HG03571 (cell line): ENCODE results near the gene SULT1C4.

Experiments
- ATAC-seq: cut with Tn5 transposase; IDR thresholded peaks from one replicate; pipeline ENCODE4 v1.9.1; 2021; ENCODE audit not compliant: unreplicated experiment

The SULT1C4 gene

DNA sequence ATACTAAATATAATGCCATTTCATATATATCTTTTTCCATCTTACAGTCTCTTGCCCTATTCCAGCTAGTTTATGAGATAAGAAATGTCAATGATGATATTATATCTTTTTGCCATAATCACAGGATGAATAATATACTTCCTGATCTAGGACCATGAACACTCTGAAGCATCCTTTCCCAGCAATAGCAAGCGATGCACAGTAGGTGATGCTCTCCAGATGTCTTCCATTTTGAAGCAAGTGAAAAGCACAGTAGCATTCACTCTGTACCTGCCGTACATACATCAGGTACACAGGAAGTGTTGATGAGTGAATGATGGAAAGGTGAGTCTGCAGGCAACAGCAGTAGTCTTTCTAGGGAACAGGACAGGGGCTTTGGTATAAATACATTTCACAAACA, 8.6 kb upstream of the SULT1C4 start:
- ATAC-seq = no peak

- ATAC-seq = no peak
Observed at GRCh38 chr2:108370080-108370479, 7.7 kb upstream of the SULT1C4 start.

DNA sequence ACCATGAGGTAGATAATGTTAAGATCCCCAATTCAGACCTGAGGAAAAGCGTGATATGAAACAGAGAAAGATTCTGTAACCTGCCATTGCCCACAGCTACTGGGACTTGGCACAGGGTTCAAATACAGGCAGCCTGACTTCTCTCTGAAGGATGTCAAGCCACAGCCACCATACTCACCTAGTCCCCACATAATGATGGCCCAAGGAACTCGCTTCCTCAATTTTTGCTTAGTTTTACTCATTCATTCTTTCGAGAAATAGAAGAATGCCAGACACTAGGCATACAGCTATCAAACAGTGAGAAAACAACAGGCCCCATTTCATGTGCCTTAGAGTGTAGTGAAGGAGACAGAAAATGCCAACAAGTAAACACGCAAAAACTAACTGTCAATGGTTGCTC, 980 bp upstream of the SULT1C4 start:
- ATAC-seq = no peak

DNA sequence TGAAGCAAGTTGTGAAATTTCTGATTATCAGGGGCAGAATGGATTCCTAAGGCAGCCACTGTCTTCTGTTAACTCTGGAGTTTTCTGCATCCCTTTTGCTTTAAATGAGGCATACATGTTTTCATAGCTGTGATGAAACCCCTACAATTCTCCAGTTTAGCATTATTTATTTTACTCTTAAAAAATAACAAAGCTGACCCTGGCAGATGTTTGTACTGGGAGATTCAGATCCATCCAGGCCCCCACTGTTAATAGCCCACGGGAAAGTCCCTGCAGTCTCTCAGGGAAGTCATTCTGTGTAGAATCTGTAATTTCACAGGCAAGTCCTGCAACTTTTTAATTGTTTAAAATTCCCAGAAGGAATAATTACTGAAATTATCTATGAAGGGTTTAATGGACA, 353 bp upstream of the SULT1C4 start:
- ATAC-seq = no peak

GRCh38 chr2:108378851-108379250, 1.1 kb downstream of the SULT1C4 start:
- no peak for ATAC-seq

DNA sequence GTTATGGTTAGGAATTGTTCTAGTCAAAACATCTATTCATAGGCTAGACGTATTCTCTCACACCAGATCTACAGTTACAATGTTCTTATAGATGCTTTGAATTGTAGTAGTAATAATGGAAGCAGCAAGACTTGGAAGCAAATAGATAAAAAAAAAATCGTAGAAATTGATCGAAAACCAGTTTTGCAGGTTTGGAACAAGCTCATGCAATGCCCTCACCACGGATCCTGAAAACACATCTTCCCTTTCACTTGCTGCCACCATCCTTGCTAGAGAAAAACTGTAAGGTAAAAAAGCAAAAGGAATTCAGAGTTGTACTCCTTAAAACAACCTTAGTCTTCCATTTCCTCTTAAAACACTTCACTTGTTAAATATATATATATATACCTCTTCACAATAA, 4.4 kb downstream of the SULT1C4 start:
- ATAC-seq = no peak

- no peak for ATAC-seq
Observed at GRCh38 chr2:108383146-108383830, 5.5 kb downstream of the SULT1C4 start.

DNA sequence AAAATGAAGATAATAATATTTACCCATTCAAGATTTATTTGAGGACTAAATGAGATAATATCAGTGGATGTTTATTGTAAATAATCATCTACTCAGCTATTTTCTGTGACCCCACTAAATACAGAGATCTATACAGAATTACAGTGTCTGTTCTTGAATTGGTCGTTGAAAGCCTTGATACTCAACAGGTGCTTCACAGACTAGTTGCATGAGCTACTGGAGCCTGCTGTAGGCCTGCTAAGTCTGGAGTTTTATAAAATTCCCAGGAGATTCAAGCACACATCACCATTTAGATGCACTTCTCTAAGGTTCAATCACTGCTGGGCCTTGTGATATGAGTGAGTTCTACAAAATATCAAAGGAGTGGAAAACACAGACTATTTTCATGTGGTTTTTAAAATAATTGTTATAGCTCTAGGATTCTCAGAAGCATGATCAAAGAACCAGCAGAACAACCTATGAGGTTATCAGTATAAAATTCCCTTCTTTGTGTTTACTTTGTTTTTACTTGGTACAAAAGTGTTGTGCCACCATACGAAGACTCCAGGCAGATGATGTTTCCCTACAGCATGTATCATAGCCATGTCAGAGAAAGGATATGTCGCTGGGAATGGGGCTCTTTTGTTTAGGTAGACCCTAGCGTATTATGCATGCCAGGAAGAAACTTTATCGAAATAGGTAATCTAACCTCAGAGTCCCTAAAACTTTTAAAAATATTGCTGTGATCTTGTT, 7.1 kb downstream of the SULT1C4 start:
- ATAC-seq = no peak

GRCh38 chr2:108385411-108386071, 7.8 kb downstream of the SULT1C4 start:
- ATAC-seq = peak; percentile 89

GRCh38 chr2:108388045-108388444, 10.3 kb downstream of the SULT1C4 start:
- no peak for ATAC-seq

DNA sequence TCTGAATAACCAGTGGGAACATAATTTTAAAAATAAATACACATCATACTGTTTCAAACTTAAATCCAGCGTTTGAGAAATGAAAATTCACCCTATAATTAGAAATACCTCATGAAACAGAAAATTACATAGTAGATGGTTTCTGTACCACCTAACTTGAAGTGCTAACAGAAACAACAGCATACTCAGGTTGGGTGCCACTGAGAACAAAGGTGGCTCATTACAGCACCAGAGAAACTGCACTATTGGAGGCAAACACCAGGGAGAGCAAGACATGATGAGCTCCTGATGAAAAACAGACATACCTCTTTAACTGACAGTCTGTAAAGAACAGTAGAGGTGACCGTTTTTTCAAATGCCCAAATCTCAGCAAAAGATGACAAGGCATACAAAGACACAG, 12.6 kb downstream of the SULT1C4 start:
- no peak for ATAC-seq

GRCh38 chr2:108392029-108392428, 14.3 kb downstream of the SULT1C4 start:
- no peak for ATAC-seq

GRCh38 chr2:108393197-108393596, 15.4 kb downstream of the SULT1C4 start:
- no peak for ATAC-seq

GRCh38 chr2:108395155-108395554, 17.4 kb downstream of the SULT1C4 start:
- ATAC-seq = no peak

GRCh38 chr2:108396845-108397244, 19.1 kb downstream of the SULT1C4 start:
- ATAC-seq = no peak

DNA sequence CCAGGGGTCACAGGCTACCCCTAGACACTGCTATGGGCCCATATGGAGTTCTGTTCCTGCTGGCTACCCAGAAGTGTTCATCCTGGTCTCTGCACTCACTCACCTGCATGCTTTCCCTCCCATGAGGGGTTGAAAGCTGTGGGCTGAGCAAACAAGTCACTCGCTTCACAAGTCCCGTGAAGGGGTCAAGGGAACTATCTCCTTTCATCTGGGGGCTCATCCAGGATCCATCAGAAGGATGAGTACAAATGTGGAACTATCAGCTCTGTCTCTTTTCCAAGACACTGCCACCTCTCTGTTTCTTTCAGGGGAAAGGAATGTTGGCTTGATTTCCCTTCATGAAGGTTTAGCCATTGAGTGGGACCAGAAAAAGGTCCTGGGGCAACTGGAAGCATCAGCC, 21.7 kb downstream of the SULT1C4 start:
- no peak for ATAC-seq

DNA sequence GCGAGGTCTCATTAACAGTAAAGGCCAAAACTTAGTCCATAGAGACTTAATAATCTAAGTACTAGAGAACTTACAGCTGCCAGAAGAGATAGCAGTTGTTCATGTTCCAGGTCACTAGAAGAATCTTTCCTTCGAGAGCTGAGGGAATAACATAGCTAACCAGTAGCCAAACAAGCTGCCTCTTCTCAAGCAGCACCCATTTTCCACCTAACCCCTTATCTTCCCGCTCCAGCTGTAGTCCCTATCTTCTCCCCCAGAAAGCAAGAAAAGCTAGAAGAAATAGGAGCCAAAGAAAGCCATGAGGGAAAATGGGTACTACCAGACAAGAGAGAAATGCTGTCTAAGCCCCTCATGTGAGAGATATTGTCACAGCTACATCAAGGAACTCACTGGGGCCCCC, 24.0 kb downstream of the SULT1C4 start:
- ATAC-seq = no peak

DNA sequence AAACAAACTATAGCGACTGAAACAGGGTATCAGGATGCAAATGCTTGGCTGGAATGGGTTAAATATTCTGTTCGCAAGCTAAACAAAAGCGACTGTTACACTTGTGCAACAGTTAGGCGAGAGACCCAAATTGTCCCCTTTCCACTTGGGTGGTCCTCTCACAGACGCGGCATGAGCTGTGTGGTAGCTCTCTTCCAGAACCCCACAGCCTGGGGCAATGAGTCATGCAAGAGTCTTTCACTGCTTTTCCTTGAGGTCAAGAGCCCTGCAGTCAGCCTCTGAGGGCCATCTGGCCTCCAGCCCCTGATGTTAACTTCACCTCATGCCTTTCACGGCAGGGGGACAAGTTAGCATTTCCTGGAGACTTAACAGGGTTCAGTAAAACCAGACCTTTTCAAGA, 25.7 kb downstream of the SULT1C4 start:
- ATAC-seq = no peak

DNA sequence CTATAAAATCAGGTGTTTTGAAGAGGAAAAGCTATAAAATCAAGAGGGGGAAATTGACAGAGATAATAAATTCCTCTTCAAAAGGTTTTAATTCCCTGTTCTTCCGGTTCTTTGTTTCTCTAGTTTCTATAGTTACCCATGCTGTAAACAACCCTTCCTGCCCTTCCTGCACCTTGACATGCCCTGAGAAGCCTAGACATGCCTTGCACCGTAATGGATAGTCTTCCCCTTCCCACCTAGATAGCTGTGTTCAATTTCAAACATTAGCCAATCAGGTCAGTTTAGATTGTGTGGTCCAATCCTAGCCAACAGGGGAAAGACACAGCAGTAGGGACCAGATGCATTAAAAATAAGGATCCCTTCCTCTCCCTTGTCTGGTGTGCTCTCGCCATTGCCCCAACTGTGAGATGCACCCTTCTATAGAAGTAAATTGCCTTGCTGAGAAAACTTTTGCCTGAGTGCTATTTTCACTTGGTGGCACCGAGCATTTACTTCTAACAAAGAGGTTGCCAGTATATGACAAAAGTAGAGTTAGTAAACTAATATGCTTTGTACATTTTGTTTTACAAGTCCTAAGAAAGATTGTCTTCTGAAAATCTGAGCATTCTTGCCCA, 27.1 kb downstream of the SULT1C4 start:
- no peak for ATAC-seq

DNA sequence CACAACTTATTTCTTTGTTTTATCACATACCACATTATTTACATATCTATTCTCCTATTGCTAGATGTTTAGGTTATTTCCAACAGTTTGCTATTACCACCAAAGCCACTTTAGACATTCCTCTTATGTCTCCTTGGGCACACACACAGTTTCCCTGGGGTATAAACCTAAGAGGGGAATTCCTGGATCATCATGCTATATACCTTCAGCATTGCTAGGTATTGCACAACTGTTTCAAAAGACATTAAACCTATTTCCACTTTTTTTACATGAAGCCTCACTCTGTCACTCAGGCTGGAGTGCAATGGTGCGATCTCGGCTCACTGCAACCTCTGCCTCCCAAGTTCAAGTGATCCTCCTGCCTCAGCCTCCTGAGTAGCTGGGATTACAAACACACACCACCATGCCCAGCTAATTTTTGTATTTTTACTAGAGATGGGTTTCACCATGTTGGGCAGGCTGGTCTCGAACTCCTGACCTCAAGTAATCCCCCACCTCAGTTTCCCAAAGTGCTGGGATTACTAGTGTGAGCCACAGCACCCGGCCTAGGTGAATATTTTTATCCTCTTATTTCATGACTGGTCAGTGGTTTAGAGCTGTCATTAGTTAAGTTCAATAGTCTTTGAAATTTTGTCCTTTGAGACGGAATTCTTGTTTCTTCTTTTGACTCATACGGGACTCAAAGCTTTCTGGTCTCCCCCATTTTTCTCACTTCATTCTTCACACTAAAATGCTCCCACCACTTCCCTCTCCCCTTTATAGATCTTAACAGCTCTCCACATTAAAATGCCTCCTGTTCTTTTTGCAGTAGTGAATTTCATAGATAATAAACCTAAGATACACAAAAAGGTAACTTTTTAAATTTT, 30.3 kb downstream of the SULT1C4 start:
- ATAC-seq = no peak

DNA sequence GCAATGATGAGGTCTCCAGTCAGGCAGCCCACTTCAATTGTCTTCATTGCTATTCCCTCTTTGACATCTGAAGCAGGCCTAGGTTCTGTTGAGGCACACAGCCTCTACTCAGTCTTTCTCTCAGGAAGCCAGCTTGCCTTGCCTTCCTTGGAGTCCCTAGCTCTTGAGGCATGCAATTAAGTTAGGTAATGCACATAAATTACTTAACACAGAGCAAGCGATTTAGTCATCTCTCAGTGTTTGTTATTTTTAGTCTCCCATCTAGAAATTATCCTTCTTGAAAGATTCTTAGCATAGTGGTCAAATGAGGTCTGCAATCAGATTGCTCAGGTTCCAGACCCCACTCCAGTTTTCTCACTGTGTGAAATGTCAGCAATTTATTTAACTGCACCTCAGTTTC, 32.0 kb downstream of the SULT1C4 start:
- no peak for ATAC-seq
